ENCODE measurements around the gene CHERP.
"Not testable (repeated sequence)": the region's sequence is repeated elsewhere in the genome, so short reads cannot be mapped to it uniquely, and the experiment has no call there.

CHERP gene

DNA sequence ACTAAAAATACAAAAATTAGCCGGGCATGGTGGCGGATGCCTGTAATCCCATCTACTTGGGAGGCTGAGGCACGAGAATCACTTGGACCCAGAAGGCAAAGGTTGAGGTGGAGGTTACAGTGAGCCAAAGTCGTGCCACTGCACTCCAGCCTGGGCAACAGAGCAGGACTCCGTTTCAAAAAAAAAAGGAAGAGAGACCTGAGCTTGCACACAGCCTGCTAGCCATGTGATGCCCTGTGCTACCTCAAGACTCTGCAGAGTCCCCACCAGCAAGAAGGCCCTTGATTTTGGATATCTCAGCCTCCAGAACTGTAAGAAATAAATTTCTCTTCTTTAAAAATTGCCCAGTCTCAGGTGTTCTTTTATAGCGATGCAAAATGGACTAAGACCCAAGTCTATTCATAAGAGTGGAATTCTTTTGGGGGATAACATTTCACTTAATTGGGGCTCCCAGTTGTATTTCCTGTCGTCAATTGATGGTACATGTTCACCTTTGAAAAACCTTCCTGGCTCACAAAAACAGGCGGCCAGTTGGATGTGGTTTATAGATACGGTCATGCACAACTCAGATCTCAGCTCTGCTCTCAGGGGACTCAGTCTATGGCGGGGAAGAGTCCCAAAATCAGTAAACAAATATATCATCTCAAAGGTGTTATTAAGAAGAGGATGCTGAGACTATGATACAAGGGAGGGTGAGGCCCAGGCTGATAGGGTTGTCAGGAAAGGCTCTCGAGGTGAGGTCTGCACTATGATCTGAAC lies 2.4 kb upstream of the CHERP start:
- CTCF ChIA-PET: interaction anchor here (1.2 kb wide), 1 partner anchor 19 kb away, joined by 3 read pairs; no protein-coding TSS in a partner anchor
- TF ChIP-seq, protein P1, sequence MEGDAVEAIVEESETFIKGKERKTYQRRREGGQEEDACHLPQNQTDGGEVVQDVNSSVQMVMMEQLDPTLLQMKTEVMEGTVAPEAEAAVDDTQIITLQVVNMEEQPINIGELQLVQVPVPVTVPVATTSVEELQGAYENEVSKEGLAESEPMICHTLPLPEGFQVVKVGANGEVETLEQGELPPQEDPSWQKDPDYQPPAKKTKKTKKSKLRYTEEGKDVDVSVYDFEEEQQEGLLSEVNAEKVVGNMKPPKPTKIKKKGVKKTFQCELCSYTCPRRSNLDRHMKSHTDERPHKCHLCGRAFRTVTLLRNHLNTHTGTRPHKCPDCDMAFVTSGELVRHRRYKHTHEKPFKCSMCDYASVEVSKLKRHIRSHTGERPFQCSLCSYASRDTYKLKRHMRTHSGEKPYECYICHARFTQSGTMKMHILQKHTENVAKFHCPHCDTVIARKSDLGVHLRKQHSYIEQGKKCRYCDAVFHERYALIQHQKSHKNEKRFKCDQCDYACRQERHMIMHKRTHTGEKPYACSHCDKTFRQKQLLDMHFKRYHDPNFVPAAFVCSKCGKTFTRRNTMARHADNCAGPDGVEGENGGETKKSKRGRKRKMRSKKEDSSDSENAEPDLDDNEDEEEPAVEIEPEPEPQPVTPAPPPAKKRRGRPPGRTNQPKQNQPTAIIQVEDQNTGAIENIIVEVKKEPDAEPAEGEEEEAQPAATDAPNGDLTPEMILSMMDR (IDR thresholded peaks at IDR 0.05; ENCODE audit: control extremely low read depth, extremely low read depth, low read depth, missing control alignments): no peak
- POLR2A ChIA-PET: interaction anchor here (0.7 kb wide), 1 partner anchor 29 kb away, joined by 3 read pairs; no protein-coding TSS in a partner anchor
- DNase-seq (ENCODE audit: extremely low spot score): no peak

DNA sequence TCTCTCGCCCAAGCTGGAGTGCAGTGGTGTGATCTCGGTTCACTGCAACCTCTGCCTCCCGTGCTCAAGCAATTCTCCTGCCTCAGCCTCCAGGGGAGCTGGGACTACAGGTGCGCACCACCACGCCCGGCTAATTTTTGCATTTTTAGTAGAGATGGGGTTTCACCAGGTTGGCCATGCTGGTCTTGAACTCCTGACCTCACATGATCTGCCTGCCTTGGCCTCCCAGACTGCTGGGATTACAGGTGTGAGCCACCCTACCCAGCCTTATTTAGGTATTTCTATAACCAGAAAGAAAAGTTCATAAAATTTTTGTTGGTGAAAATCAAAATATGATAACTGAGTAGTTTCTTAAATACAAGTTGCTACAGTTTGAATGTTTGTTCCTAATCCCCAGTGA lies 1.5 kb upstream of the CHERP start:
- POLR2A ChIA-PET; CTCF ChIA-PET; DNase-seq (ENCODE audit: extremely low spot score): not testable (repeated sequence)

DNA sequence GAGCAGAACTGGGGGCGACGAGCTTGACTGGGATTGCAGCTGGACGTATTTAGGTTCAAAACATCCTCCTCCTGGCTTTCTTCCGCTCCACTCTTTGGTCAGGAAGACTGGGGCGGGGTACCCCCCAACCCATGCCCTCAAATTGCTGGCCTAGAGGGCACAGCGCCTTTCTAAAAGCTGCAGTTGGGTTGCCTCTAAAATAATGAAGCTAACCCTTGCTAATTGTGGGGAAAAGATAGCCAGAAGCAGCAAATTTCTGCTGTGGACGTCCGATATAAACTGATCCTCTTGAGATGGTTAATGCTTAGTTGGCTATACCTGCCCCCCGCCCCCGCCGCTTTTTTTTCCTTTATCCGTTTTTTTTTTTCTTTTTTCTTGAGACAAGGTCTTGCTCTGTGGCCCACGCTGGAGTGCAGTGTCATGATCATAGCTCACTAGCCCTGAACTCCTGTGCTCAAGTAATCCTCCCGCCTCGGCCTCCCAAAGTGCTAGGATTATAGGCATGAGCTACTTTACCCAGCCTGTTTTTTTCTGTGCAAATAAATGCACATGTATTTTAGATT lies 754 bp upstream of the CHERP start:
- CTCF ChIA-PET: interaction anchor here (1.0 kb wide), 1 partner anchor 15 kb away, joined by 3 read pairs; no protein-coding TSS in a partner anchor
- TF ChIP-seq, protein P1 (IDR thresholded peaks at IDR 0.05; ENCODE audit: control extremely low read depth, extremely low read depth, low read depth, missing control alignments): no peak
- POLR2A ChIA-PET: interaction anchor here (0.6 kb wide), 1 partner anchor 26 kb away, joined by 3 read pairs; no protein-coding TSS in a partner anchor
- no peak for DNase-seq (ENCODE audit: extremely low spot score)

DNA sequence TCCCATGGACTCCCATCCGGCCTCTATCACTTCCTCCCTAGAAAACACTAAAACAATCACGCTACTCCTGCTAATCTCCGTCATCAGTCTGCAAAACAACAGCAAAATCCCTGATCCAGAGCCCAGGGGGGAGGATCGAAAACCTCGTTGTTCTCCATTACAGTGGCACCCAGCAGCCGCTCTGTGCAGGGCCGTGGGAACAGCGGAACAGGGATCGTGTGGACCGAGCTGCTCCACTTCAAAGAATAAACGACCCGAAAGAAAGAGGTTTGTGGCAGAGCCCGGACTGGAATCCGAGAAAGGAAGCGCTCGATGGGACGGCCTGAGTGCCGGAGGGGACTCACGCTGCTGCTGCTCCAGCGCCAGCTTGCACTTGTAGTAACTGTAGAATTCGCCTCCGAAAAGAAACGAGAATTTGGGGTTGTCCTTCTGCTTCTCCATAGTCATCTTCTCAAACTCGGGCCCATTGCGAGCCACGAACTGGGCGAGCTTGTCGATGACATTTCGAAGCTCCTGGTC lies 652 bp downstream of the CHERP start:
- TF ChIP-seq, protein P1 (IDR thresholded peaks at IDR 0.05; ENCODE audit: control extremely low read depth, extremely low read depth, low read depth, missing control alignments): no peak
- POLR2A ChIA-PET: no interaction called here
- no peak for DNase-seq (ENCODE audit: extremely low spot score)
- CTCF ChIA-PET: interaction anchor here (1.9 kb wide), 1 partner anchor 15 kb away, joined by 4 read pairs; no protein-coding TSS in a partner anchor

DNA sequence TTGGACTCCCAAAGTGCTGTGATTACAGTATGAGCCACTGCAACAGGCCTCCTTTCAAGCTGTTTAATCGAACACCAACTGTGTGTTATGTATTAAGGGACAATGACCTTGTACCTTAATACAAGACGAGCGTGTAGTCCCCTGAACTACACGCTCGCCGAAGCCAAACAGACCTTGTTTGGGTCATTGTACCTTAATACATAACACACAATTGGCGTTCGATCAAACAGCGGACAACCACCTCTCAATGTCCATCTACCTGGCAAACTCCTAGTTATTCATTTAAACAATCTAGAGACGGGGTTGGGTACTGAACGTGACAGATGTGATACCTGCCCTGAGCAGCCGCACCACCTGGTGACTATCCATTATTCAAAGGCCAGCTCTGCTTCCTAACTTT lies 1.3 kb downstream of the CHERP start:
- TF ChIP-seq, protein P1 (IDR thresholded peaks at IDR 0.05; ENCODE audit: control extremely low read depth, extremely low read depth, low read depth, missing control alignments): no peak
- ChIA-PET POLR2A (interaction anchor here (0.6 kb wide), 1 partner anchor 18 kb away, joined by 3 read pairs; no protein-coding TSS in a partner anchor), CTCF (interaction anchor here (1.9 kb wide), 1 partner anchor 15 kb away, joined by 4 read pairs; no protein-coding TSS in a partner anchor)
- DNase-seq (ENCODE audit: extremely low spot score): no peak

DNA sequence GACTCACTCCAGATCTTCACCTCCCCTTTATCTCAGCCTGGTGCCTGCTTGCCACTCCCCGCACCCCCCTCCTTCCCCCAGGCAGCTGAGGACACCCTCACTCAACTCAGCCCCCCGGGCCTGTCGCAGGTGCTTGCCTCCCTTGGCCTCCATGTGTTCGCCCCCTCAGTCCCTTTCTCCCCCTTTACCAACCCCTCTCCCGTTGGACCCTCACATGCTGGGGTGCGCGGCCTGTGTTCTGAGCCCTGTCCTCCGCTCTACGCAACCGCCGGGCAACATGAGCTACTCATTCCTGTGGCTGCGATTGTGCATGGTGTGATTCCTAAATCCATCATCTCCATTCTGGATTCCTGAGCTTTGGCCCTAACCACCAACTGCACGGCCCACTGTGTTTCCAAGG lies 5.1 kb downstream of the CHERP start:
- ChIA-PET CTCF (interaction anchor here (1.4 kb wide), 1 partner anchor 9 kb away, joined by 5 read pairs; no protein-coding TSS in a partner anchor), POLR2A (no interaction called here)

More for the DNA sequence above, 5.1 kb downstream of the CHERP start:
- DNase-seq (ENCODE audit: extremely low spot score): no peak
- TF ChIP-seq, protein P1 (IDR thresholded peaks at IDR 0.05; ENCODE audit: control extremely low read depth, extremely low read depth, low read depth, missing control alignments): no peak

Measured in GM10248 (cell line).